Measurements from ENCODE around the gene OR51E1. TPM values are rescaled to one million over a fixed set of nuclear protein-coding genes. Genes with fewer than 3 reads are reported as not detected.

Gene OR51E1
- not detected for total RNA-seq
- 0 reads per million in 2 donors for total RNA-seq

GRCh38 chr11:4643682-4644081 is at the start of gene OR51E1:
Gene OR51E1, plus strand, starts transcription at chr11:4643982. Its CDS starts 8,545 bp downstream, at chr11:4652527.
- Mint-ChIP-seq H3K27me3 (peaks cover 54% of the 10 kb centered on the region), H3K4me3 (no peak within 1 kb of the TSS), H3K27ac (no peak within 1 kb of the TSS), H3K4me1 (peaks cover 7% of the 10 kb centered on the region), H3K36me3 (ENCODE audit: low read depth) (peaks cover 8% of the 10 kb centered on the region)
- no peak for ATAC-seq
- H3K9me3 ChIP-seq (ENCODE audit: control insufficient read depth, low read length, poor library complexity, severe bottlenecking): no peaks in the 10 kb centered on the region
- no peak for DNase-seq

- no peaks in the 10 kb centered on the region for H3K9me3 ChIP-seq (ENCODE audit: control insufficient read depth, low read length, poor library complexity, severe bottlenecking)
- no peak overlapping the region for H3K4me3 Mint-ChIP-seq
- DNase-seq (no peak), ATAC-seq (no peak)
- H3K27ac Mint-ChIP-seq: no peak overlapping the region
- H3K36me3 Mint-ChIP-seq (ENCODE audit: low read depth): peaks cover 11% of the 10 kb centered on the region
- H3K27me3 Mint-ChIP-seq: no peaks in the 10 kb centered on the region
- peaks cover 22% of the 10 kb centered on the region for H3K4me1 Mint-ChIP-seq
Observed at GRCh38 chr11:4605057-4605456, 38.7 kb upstream of the OR51E1 start.

GRCh38 chr11:4606231-4607015 is 37.4 kb upstream of the OR51E1 start:
- Mint-ChIP-seq H3K27ac (no peak overlapping the region), H3K27me3 (no peaks in the 10 kb centered on the region), H3K36me3 (ENCODE audit: low read depth) (peaks cover 7% of the 10 kb centered on the region), H3K4me3 (no peak overlapping the region), H3K4me1 (peaks cover 27% of the 10 kb centered on the region)
- DNase-seq: no peak
- no peak for ATAC-seq
- no peaks in the 10 kb centered on the region for H3K9me3 ChIP-seq (ENCODE audit: control insufficient read depth, low read length, poor library complexity, severe bottlenecking)

DNA sequence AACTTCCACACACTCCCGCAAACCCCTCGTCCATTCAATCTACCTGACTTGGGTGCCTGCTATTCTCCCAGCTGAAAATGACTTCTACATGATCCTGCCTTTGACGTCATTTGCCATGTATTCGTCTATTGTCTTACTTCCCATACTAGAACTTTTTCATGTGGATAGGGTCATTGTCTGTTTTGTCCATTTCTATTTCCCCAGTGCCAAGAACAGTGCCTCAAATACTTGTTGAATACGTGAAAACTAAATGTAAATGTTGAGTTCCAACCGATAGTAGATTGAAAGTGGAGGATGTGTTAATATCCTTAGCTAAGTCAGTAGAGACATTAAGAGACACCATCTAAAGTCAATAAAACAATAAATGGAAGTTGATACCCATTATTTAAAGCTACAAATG is 36.7 kb upstream of the OR51E1 start:
- no peak for ATAC-seq

GRCh38 chr11:4607781-4608666 is 35.8 kb upstream of the OR51E1 start, which contains the start of gene TRIM68:
Gene TRIM68, minus strand, starts transcription at chr11:4608231. Its CDS starts 2,727 bp downstream, at chr11:4605504.
- Mint-ChIP-seq H3K27me3 (no peaks in the 10 kb centered on the region), H3K27ac (peak within 1 kb of the TSS; percentile 97), H3K36me3 (ENCODE audit: low read depth) (peaks cover 3% of the 10 kb centered on the region), H3K4me1 (peaks cover 24% of the 10 kb centered on the region), H3K4me3 (peak within 1 kb of the TSS; percentile 94)
- DNase-seq: peak; percentile 88 to 92 (median 89)
- peak; percentile 100 for ATAC-seq
- no peaks in the 10 kb centered on the region for H3K9me3 ChIP-seq (ENCODE audit: control insufficient read depth, low read length, poor library complexity, severe bottlenecking)

More for the DNA sequence above, 36.7 kb upstream of the OR51E1 start:
- Mint-ChIP-seq H3K27me3 (no peaks in the 10 kb centered on the region), H3K4me1 (peaks cover 26% of the 10 kb centered on the region), H3K4me3 (peak overlapping the region; percentile 94), H3K27ac (peak overlapping the region; percentile 97), H3K36me3 (ENCODE audit: low read depth) (peaks cover 5% of the 10 kb centered on the region)
- DNase-seq: no peak
- no peaks in the 10 kb centered on the region for H3K9me3 ChIP-seq (ENCODE audit: control insufficient read depth, low read length, poor library complexity, severe bottlenecking)

- H3K27me3 Mint-ChIP-seq: no peaks in the 10 kb centered on the region
- ATAC-seq (no peak), DNase-seq (no peak)
- H3K36me3 Mint-ChIP-seq (ENCODE audit: low read depth): no peaks in the 10 kb centered on the region
- H3K9me3 ChIP-seq (ENCODE audit: control insufficient read depth, low read length, poor library complexity, severe bottlenecking): no peaks in the 10 kb centered on the region
- H3K27ac Mint-ChIP-seq: peak overlapping the region; percentile 97
- peaks cover 24% of the 10 kb centered on the region for H3K4me1 Mint-ChIP-seq
- peak overlapping the region; percentile 75 for H3K4me3 Mint-ChIP-seq
Observed at GRCh38 chr11:4610258-4610935, 33.4 kb upstream of the OR51E1 start.

- ATAC-seq: no peak
- Mint-ChIP-seq H3K4me3 (no peak overlapping the region), H3K27ac (no peak overlapping the region), H3K36me3 (ENCODE audit: low read depth) (no peaks in the 10 kb centered on the region), H3K4me1 (peaks cover 15% of the 10 kb centered on the region), H3K27me3 (no peaks in the 10 kb centered on the region)
- no peak for DNase-seq
- no peaks in the 10 kb centered on the region for H3K9me3 ChIP-seq (ENCODE audit: control insufficient read depth, low read length, poor library complexity, severe bottlenecking)
Observed at GRCh38 chr11:4611986-4612385, 31.8 kb upstream of the OR51E1 start.

GRCh38 chr11:4615856-4616444 is 27.8 kb upstream of the OR51E1 start:
- H3K9me3 ChIP-seq (ENCODE audit: control insufficient read depth, low read length, poor library complexity, severe bottlenecking): no peaks in the 10 kb centered on the region
- Mint-ChIP-seq H3K27me3 (peaks cover 17% of the 10 kb centered on the region), H3K4me1 (no peaks in the 10 kb centered on the region), H3K4me3 (no peak overlapping the region), H3K36me3 (ENCODE audit: low read depth) (no peaks in the 10 kb centered on the region), H3K27ac (no peak overlapping the region)
- no peak for ATAC-seq
- DNase-seq: no peak

DNA sequence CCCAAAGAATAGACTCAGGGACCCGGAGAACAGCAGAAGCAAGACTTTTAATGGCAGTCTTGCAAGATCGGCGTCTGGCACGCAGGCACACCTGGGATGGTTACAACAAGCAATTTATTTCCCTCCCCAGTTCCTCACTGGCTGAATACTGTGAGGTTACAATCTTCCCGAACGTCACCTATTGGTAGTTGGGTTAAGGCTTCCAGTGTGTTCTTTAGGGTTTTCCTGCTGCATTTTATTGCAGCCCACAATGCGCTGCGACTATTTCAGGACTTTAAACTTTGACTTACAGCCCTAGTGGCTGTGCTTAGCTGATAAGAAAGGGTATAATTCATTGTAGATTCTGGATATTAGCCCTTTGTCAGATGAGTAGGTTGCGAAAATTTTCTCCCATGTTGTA is 24.3 kb upstream of the OR51E1 start:
- no peak for DNase-seq
- H3K36me3 Mint-ChIP-seq (ENCODE audit: low read depth): no peaks in the 10 kb centered on the region
- ATAC-seq: no peak
- no peaks in the 10 kb centered on the region for H3K9me3 ChIP-seq (ENCODE audit: control insufficient read depth, low read length, poor library complexity, severe bottlenecking)
- no peak overlapping the region for H3K4me3 Mint-ChIP-seq
- peaks cover 23% of the 10 kb centered on the region for H3K27me3 Mint-ChIP-seq
- H3K4me1 Mint-ChIP-seq: no peaks in the 10 kb centered on the region
- no peak overlapping the region for H3K27ac Mint-ChIP-seq

GRCh38 chr11:4626207-4627099 is 17.3 kb upstream of the OR51E1 start:
- DNase-seq (peak in 1 of 3 donors; percentile 24), ATAC-seq (no peak)
- peaks cover 4% of the 10 kb centered on the region for H3K9me3 ChIP-seq (ENCODE audit: control insufficient read depth, low read length, poor library complexity, severe bottlenecking)
- Mint-ChIP-seq H3K4me3 (no peak overlapping the region), H3K27ac (no peak overlapping the region), H3K27me3 (peaks cover 37% of the 10 kb centered on the region), H3K4me1 (no peaks in the 10 kb centered on the region), H3K36me3 (ENCODE audit: low read depth) (no peaks in the 10 kb centered on the region)

- H3K4me3 Mint-ChIP-seq: no peak overlapping the region
- ATAC-seq: no peak
- no peaks in the 10 kb centered on the region for H3K36me3 Mint-ChIP-seq (ENCODE audit: low read depth)
- no peak overlapping the region for H3K27ac Mint-ChIP-seq
- DNase-seq: no peak
- peaks cover 21% of the 10 kb centered on the region for H3K27me3 Mint-ChIP-seq
- H3K4me1 Mint-ChIP-seq: no peaks in the 10 kb centered on the region
- no peaks in the 10 kb centered on the region for H3K9me3 ChIP-seq (ENCODE audit: control insufficient read depth, low read length, poor library complexity, severe bottlenecking)
Observed at GRCh38 chr11:4636136-4636535, 7.6 kb upstream of the OR51E1 start.
